ENCODE data around the gene USHBP1. TPM values are rescaled to one million over a fixed set of nuclear protein-coding genes. Genes with fewer than 3 reads are reported as not detected.

Gene USHBP1
- total and polyA plus RNA-seq, 2 of the 13 experiments (the other 11 are each of a cell fraction or from before 2014, with no cell fraction given): 0.15 to 1.5 TPM

DNA sequence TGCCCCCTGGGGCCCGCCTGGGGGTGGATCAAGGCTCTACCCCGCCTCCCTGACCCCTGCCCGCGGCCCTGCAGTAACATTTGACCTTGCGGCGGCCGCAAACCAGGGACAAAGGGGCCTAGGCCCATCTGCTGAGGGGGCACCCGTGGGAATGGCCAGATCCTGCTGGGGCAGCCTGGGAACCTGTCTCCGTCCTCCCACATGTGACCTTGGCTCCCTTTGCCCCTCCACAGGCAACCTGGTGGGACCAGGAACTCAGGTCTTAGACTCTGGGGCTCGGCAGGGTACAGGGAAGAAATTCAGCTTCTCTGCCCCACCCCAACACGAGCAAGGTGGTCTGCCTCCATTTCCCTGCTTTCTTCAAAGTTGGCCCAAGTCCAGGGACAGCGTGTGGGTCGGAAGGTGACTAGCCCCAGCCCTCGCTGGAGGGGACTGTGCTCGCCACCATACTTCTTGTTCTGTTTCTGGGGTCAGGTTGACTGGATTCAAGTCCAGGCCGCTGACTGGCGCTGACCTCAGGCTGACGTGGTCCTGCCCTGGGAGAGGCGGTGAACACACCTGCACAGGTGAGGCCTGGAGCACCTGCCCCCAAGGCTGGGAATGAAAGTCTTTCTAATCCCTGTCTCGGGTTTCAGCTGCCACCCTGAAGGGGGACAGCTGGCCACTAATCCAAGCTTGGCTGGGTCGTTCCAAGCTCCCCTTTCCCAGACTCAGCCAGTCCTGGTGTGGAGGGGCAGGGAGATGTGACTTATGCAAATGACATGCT is 16.4 kb downstream of the USHBP1 start (continued):
- TF ChIP-seq ASH2L (IDR thresholded peaks at IDR 0.05; ENCODE audit: insufficient read length, low read depth, low read length): peak; percentile 65
- TF ChIP-seq DPF2 (CRISPR knock-in tag; IDR thresholded peaks at IDR 0.05; ENCODE audit: borderline replicate concordance, low read depth): peak; percentile 89
- peak; percentile 52; the same call in 1 of the 2 replicates for TF ChIP-seq ZNF816 (CRISPR knock-in tag; IDR thresholded peaks at IDR 0.05; ENCODE audit: borderline replicate concordance)
- TF ChIP-seq NCOA5 (CRISPR knock-in tag; IDR thresholded peaks at IDR 0.05): no peak
- peak; percentile 69; the same call in 1 of the 2 replicates for TF ChIP-seq IRF2 (CRISPR knock-in tag; IDR thresholded peaks at IDR 0.05)
- TF ChIP-seq ZZZ3 (CRISPR knock-in tag; IDR thresholded peaks at IDR 0.05; ENCODE audit: borderline replicate concordance): peak; percentile 90; the same call in 1 of the 2 replicates
- no peak for TF ChIP-seq FOXP1 (IDR thresholded peaks at IDR 0.05)
- TF ChIP-seq FOXP1 (CRISPR knock-in tag; IDR thresholded peaks at IDR 0.05): peak; percentile 72
- TF ChIP-seq, protein P1, sequence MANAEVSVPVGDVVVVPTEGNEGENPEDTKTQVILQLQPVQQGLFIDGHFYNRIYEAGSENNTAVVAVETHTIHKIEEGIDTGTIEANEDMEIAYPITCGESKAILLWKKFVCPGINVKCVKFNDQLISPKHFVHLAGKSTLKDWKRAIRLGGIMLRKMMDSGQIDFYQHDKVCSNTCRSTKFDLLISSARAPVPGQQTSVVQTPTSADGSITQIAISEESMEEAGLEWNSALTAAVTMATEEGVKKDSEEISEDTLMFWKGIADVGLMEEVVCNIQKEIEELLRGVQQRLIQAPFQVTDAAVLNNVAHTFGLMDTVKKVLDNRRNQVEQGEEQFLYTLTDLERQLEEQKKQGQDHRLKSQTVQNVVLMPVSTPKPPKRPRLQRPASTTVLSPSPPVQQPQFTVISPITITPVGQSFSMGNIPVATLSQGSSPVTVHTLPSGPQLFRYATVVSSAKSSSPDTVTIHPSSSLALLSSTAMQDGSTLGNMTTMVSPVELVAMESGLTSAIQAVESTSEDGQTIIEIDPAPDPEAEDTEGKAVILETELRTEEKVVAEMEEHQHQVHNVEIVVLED (CRISPR knock-in tag; IDR thresholded peaks at IDR 0.05; ENCODE audit: borderline replicate concordance): peak; percentile 65; the same call in 1 of the 2 replicates
- TF ChIP-seq ZSCAN21 (CRISPR knock-in tag; IDR thresholded peaks at IDR 0.05; ENCODE audit: borderline replicate concordance): peak; percentile 87
- TF ChIP-seq SP140L (CRISPR knock-in tag; IDR thresholded peaks at IDR 0.05; ENCODE audit: borderline replicate concordance): no peak
- TF ChIP-seq, protein P2, sequence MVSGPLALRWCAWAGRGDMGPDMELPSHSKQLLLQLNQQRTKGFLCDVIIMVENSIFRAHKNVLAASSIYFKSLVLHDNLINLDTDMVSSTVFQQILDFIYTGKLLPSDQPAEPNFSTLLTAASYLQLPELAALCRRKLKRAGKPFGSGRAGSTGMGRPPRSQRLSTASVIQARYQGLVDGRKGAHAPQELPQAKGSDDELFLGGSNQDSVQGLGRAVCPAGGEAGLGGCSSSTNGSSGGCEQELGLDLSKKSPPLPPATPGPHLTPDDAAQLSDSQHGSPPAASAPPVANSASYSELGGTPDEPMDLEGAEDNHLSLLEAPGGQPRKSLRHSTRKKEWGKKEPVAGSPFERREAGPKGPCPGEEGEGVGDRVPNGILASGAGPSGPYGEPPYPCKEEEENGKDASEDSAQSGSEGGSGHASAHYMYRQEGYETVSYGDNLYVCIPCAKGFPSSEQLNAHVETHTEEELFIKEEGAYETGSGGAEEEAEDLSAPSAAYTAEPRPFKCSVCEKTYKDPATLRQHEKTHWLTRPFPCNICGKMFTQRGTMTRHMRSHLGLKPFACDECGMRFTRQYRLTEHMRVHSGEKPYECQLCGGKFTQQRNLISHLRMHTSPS (CRISPR knock-in tag; IDR thresholded peaks at IDR 0.05; ENCODE audit: low read depth): peak; percentile 90
- no peak for TF ChIP-seq SMARCE1 (IDR thresholded peaks at IDR 0.05; ENCODE audit: borderline replicate concordance)
- no peak for TF ChIP-seq ZNF17 (CRISPR knock-in tag; IDR thresholded peaks at IDR 0.05)
- peak; percentile 77 for TF ChIP-seq ZNF350 (CRISPR knock-in tag; IDR thresholded peaks at IDR 0.05; ENCODE audit: borderline replicate concordance, low read depth)
- peak; percentile 53; the same call in 1 of the 2 replicates for TF ChIP-seq ZNF205 (CRISPR knock-in tag; IDR thresholded peaks at IDR 0.05)
- no peak for TF ChIP-seq HNRNPK (IDR thresholded peaks at IDR 0.05; ENCODE audit: low read depth, low read length, poor library complexity, severe bottlenecking)
- TF ChIP-seq DMAP1 (CRISPR knock-in tag; IDR thresholded peaks at IDR 0.05): peak; percentile 73
- TF ChIP-seq, protein P3, sequence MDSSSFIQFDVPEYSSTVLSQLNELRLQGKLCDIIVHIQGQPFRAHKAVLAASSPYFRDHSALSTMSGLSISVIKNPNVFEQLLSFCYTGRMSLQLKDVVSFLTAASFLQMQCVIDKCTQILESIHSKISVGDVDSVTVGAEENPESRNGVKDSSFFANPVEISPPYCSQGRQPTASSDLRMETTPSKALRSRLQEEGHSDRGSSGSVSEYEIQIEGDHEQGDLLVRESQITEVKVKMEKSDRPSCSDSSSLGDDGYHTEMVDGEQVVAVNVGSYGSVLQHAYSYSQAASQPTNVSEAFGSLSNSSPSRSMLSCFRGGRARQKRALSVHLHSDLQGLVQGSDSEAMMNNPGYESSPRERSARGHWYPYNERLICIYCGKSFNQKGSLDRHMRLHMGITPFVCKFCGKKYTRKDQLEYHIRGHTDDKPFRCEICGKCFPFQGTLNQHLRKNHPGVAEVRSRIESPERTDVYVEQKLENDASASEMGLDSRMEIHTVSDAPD (CRISPR knock-in tag; IDR thresholded peaks at IDR 0.05): 0 out of 2 replicates have a peak, but pooled peaks have one; percentile 39
- TF ChIP-seq ZEB1 (IDR thresholded peaks at IDR 0.05; ENCODE audit: insufficient replicate concordance, low read depth): peak; percentile 75
- no peak for TF ChIP-seq PHB2 (IDR thresholded peaks at IDR 0.05; ENCODE audit: partially characterized antibody)
- no peak for TF ChIP-seq MYNN (CRISPR knock-in tag; IDR thresholded peaks at IDR 0.05; ENCODE audit: low read depth)
- 0 out of 2 replicates have a peak, but pooled peaks have one; percentile 55 for TF ChIP-seq ZNF564 (CRISPR knock-in tag; IDR thresholded peaks at IDR 0.05)
- TF ChIP-seq ARNT (IDR thresholded peaks at IDR 0.05): no peak
- TF ChIP-seq ZNF749 (CRISPR knock-in tag; IDR thresholded peaks at IDR 0.05; ENCODE audit: borderline replicate concordance): 0 out of 2 replicates have a peak, but pooled peaks have one; percentile 67
- peak; percentile 24; the same call in 1 of the 2 replicates for TF ChIP-seq POLR2AphosphoS5 (IDR thresholded peaks at IDR 0.05; ENCODE audit: low read depth, low read length)

Data from HepG2 (cell line).